Fibroblast of pulmonary artery (primary cell): ENCODE results near the gene TOPAZ1.

Experiments
- DNase-seq: peaks from one replicate; pipeline ENCODE4 v3.0.0-alpha.2; 2010; ENCODE audit warnings: low read depth
- H3K4me3 ChIP-seq: replicated peaks from 2 replicates; pipeline ENCODE4 v1.5.1; 2011; ENCODE audit warnings: low read depth, mild to moderate bottlenecking, control low read depth, low read length, moderate library complexity
- CTCF ChIP-seq: IDR thresholded peaks from 2 replicates; pipeline ENCODE4 v1.5.1; 2011; ENCODE audit warnings: mild to moderate bottlenecking, control low read depth, low read length, inconsistent platforms; ENCODE audit errors: missing control alignments

Gene TOPAZ1

GRCh38 chr3:44337248-44337785, 95.6 kb downstream of the TOPAZ1 start:
- TF ChIP-seq CTCF: no peak
- no peak for DNase-seq
- peak overlapping the region; percentile 97 for H3K4me3 ChIP-seq

DNA sequence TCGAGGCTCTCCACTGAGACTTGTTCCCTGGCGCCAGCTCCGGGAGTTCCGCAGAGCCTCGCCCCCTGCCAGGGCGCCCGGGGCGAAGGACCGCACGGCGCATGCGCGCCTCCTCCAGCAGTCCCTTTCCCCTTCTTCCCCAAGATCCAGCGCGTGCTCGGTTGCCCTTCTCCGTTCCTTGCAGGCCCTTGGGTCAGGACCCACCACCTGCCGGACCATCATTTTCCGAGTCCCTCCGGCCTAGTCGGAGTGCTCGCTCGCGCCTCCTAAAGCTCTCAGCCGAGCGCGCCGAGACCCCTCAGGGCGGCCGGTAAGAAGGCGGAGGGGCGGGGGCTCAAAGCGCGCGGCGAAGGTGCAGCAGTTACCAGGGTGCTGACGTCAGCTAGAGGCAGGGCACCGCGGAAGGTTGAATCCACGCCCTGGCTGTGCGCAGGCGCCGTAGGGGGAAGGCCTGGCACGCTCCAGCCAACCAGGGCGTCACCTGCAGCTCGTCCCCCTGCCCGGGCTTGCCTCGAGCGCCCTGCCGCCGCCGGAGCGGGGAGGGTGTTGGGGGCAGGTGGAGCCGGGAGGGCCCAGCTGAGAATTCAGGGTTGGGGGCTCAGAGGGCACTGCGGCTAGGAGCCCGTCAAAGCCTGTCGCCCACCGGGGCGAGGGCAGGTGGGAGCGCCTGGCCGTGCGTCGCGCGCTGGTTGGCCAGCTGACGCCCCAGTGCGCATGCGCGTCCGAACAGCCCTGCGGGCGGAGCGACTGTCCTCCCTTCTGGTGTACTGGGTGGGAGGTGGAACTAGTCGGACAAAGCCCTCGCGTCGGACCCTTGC, 96.5 kb downstream of the TOPAZ1 start, which contains the start of gene TCAIM:
TSS of gene TCAIM (plus strand) at position 757 of the 818 bp plus-strand sequence. CDS start 16,017 bp downstream, outside the sequence.
- peak; percentile 98 for DNase-seq
- H3K4me3 ChIP-seq: peak within 1 kb of the TSS; percentile 97
- TF ChIP-seq CTCF: no peak

- peak overlapping the region; percentile 97 for H3K4me3 ChIP-seq
- TF ChIP-seq CTCF: no peak
- no peak for DNase-seq
Measured at GRCh38 chr3:44338828-44339127, 97.1 kb downstream of the TOPAZ1 start.

DNA sequence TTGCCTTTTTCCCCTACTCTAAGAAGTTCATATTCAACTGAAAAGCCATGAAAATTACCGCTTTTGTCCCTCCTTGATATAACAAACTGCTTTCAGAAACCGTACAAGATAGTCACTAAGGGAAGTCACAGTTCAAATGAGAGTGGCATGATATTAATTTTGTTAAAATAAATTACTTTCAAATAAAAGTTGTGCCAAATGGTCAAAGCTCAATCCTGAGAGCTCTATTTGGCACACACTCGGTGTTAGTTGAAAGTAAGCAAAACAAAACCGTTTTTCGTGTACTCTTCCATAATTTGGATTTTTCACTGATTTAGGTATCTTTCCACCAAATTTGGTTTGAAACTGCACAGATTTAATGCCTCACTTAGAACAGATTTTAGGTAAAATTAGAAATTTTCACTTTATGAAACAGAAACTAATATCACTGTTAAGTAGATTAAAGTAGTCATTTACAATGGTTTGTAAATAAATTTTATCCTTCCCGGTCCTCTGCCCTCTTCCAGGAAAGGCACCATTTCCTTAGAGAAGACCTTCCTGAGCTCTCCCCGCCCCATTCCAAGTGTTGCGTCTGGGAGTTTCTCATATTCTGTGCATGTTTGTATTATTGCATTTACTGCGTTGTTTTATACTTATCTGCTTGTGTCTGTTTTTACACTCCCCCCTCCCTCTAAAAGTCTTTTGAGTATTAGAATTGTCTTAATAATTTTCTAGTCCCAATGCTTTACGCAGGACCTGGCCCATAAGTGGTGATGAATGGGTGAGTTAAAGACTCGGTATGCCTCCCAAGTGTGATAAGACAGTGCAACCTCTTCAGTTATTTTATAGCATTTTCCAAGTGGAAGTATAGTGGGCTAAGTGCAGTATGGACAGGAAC, 97.7 kb downstream of the TOPAZ1 start:
- DNase-seq: no peak
- peak overlapping the region; percentile 97 for H3K4me3 ChIP-seq
- TF ChIP-seq CTCF: no peak

DNA sequence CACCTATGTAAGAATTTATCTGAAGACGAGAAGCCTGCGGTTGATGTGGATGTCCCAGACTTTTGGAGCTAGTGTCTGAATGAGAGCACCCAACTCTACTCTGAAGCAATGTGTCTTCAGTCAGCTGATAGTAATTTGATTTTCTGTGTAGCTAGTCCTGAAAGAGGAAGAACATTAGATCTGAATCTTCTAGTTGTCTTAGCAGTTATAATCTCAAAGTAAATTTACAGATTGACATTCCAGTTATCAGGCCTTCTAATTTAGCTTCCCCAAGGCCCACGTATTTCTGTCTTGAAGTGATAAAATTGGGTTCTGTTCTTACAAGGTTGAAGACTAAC, 98.3 kb downstream of the TOPAZ1 start:
- DNase-seq: no peak
- TF ChIP-seq CTCF: no peak
- H3K4me3 ChIP-seq: no peak overlapping the region

GRCh38 chr3:44342176-44342790, 100.6 kb downstream of the TOPAZ1 start:
- peak; percentile 79 for DNase-seq
- TF ChIP-seq CTCF: no peak
- H3K4me3 ChIP-seq: no peak overlapping the region
